ENCODE data around the gene FNDC10.
"Not testable (repeated sequence)": the region's sequence is repeated elsewhere in the genome, so short reads cannot be mapped to it uniquely, and the experiment has no call there.

FNDC10 gene

DNA sequence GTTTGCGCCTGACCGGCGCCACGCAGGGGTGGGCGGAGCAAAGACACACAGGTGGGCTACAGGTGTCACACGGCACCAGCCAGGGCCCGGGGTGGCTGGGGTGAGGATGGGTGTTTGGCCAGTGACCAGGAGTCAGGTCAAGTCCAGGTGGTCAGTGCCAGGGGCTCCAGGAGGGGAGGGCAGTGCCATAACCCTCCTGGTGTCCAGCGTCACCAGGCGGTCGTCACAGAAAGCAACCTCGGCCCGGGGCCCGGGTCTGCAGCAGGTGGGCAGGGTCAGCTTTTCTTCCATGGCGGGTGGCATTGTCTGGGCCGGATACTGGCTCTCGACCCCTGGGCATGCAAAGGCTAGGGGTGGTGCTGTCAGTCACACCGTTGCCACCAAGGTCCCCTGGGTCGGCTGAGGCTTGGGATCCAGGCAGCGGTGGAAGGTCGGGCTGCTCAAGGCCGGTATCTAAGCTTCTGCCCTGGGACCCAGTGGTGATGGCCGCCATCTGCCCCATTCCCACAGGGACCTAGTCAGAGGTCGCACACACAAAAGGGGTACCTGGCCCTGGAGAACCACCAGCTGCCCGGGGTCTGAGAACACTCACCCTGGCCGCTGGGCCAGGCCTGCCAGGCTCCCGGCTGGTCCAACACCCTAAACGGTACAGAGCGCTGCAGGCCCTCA lies 1.8 kb downstream of the FNDC10 start:
- no peak for DNase-seq

DNA sequence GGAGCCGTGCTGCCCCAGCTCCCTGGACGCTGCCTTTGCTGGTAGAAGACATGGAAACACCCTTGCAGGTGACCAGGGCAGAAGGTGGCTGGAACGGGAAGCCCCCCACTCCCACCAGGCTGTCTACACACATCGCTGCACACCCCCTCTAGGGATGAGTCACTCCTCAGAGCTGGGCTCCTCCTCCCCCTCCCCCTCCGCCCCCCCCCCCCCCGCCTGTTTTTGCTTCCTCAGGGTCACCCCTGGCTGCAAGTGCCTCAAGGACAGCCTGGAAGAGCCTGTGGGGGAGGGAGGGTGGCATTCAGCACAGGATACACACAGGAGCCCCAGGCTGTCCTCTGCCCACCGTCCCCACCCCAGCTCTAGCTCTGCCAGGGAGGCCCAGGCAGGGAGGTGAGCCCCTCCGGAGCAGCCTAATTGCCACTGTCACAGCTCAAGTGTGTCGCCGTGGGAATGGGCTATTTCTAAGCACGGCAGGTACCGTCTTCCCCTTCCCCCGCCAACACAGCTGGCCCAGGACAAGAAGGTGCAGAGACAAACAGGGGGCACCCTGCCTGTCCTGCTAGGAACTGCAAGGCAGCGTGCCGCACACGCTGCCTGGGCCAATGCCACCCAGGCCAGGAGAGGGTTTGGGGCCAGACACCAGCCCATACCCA lies 2.5 kb downstream of the FNDC10 start:
- DNase-seq, result no peak

DNA sequence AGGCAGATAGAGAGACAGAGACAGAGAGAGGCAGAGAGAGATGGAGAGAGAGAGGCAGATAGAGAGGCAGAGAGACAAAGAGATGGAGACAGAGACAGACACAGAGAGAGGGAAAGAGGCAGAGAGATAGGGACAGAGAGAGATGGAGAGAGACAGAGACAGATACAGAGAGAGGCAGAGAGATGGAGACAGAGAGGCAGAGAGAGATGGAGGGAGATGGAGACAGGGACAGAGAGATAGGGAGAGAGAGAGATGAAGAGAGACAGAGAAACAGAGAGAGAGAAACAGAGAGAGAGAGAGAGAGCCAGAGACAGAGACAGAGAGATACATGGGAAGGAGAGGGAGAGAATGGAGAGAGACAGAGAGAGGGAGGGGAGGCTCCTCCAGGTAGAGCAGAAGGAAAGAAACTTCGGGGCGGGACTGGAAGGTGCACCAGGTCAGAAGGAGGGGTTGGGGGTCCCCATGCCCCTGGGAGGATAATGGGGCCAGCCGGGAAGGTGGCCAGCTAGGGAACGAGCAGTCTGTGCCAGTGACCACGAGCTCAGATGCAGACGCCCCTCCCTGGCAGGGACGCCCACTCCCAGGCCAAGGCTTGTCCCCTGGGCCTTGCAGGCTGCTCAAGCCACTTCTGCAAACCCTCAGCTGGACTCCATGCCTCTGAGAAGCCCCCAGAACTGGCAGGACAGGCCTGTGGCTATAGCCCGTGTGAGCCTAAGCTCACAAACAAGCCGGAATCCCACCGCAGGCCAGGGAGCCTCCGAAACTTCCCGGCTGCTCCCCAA lies 3.3 kb downstream of the FNDC10 start:
- DNase-seq, result no peak

DNA sequence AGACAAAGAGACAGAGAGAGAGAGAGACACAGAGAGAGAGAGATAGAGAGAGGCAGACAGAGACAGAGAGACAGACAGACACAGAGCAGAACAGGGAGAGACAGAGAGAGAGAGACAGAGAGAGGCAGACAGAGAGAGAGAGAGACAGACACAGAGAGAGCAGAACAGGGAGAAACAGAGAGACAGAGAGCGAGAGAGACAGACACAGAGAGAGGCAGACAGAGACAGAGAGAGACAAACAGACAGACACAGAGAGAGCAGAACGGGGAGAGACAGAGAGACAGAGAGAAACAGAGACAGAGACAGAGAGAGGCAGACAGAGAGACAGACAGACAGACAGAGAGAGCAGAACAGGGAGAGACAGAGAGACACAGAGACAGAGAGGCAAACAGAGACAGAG lies 4.6 kb downstream of the FNDC10 start:
- not testable (repeated sequence) for DNase-seq

DNA sequence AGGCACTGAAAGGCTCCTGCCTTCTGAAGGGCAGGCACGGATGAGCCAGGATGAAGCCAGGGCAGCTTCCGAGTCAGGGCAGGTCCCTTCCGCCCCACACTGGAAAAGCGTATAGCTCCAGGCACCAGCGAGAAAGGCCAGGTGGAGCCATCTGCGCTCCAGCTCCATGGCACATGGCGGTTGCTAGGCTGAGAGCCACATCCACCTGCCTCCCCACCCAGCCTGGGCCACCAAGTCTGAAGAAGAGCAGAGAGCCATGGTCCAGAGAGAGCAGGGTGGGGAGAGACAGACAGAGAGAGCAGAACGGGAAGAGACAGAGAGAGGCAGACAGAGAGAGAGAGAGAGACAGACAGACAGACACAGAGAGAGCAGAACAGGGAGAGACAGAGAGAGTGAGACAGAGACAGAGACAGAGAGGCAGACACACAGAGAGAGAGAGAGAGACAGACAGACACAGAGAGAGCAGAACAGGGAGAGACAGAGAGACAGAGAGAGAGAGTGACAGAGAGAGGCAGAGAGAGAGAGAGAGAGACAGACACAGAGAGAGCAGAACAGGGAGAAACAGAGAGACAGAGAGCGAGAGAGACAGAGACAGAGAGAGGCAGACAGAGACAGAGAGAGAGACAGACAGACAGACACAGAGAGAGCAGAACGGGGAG lies 5.2 kb downstream of the FNDC10 start:
- no peak for DNase-seq

DNA sequence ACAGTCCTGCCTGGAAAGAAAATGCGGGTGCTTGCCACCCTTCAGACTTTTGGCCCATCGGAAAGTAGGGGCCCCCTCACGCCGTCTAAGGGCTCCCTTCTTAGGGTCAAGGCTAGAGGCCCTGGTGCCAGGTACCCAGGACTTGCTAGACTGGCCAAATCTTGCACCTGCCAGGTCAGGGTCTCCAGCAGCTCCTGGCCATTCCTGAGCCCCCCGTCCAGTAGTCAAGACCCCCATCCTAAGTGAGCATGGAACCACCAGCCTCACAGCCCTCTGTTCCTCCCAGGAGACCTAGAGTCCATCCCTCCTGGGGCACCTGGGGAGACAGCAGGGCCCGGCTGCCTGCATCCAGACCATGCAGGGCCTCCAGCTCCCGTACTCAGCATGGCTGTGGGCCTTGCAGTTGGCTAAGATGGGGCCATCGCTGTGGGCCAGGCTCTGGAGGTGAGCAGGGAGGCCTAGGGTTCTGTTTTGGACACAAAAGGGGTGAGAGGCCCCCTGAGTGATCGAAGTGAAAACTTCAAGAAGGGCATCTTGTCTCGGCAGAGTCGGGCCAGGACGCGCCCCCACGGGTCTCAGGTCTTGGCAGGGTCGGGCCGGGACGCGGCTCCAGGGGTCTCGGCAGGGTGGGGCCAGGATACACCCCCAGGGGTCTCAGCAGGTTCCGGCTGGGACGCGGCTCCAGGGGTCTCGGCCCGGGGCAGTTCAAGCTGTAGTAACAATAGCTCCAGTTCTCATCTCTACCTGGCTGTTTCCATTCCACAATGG lies 5.9 kb downstream of the FNDC10 start:
- no peak for DNase-seq

DNA sequence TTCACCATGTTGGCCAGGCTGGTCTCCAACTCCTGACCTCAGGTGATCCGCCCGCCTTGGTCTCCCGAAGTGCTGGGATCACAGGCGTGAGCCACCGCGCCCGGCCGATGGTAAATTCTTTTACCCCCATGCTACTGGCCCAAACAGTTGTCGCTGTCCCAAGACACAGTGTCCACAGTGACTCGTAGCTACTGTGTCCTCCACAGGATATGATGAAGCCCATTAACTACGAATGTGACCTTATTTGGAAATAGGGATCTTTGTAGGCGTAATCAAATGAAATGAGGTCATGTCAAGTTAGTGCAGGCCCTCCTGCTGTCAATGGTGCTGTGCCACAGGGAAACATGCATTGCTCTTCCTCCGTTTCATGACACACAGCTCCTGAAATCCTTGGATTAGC lies 8.5 kb downstream of the FNDC10 start:
- no peak for DNase-seq

DNA sequence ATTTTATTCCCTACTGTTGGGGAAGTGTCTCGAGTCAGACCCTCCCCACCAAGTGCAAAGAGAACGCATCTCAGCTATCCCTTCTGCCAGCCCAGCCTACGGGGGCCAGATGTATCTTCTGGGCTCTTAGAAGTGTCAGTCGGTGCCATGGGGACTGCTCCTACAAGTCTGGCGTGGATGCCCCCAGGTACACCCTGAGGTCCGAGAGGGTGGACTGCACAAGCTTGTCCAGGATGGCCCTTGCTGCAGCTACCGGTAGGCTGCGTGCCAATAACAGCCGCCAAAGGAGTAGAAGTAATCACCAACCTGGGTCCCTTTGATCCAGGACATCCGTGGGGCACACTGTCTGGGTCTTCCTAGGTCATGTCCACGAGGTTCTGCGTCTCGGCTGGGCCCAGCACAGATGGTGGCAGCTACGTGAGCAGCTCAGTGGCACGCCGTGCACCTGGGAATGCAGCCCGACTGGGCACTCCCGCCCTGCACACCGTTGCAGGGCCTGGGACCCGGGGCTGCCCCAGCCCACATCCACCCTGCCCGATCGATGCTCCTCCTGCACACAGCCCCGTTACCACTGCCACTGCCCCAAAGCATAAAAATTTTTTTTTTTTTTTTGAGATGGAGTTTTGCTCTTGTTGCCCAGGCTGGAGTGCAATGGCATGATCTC lies 16.5 kb downstream of the FNDC10 start:
- no peak for DNase-seq

DNA sequence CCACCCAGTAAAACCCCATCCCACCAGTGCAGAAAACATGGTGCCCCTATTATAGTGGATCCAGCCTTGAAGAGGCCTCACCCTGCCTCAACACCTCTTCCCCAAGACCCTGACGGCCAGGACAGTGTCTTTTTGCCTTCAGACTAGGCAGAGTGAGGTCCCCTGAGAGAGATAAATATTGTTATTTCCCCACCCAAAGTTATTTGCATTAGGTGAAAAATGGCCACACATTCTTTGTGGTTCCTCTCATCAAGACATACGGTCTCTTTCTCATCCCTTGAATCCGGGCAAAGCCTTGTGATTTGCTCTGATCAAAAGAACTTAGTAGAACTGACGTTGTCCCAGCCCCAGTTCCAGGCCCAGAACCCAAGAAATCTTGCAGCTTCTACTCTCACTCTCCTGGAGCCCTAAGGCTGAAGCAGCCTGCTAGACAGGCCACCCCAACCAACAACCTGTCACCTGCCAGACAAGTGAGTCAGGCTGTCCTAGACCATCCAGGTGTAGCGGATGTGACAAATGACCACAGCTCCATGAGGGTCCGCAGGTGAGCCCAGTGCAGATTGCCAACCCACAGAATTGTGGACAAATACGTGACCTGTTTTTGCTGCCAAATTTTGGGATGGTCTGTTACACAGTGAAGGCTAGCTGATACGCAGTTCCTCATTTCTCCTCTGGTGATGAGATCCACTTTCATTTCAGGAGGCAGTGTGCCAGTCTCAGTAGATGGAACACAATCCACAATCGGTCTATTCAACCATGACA lies 17.2 kb downstream of the FNDC10 start:
- DNase-seq, result no peak

DNA sequence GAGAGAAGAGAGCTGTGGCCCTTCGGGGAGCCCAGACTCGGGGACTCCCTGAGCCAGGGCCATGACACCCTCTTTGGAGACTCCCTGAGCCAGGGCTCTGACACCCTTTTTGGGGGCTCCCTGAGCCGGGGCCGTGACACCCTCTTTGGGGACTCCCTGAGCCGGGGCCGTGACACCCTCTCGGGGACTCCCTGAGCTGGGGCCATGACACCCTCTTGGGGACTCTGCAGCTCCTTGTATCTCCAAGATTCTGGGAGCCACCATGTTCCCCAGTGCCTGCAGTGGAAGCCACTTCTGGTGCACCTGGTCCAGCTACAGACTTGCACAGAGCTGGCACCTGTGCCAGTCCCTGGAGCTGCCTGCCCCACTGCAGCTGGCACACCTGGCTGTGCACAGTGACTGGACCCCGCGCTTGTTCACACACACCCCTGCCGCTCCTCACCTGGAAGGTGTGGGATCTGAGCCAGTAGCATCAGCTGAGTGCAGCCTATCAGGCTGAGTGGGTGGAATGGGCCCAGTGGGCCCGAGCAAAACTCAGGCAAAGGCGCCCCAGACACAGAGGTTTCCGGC lies 21.5 kb downstream of the FNDC10 start:
- DNase-seq, result no peak

DNA sequence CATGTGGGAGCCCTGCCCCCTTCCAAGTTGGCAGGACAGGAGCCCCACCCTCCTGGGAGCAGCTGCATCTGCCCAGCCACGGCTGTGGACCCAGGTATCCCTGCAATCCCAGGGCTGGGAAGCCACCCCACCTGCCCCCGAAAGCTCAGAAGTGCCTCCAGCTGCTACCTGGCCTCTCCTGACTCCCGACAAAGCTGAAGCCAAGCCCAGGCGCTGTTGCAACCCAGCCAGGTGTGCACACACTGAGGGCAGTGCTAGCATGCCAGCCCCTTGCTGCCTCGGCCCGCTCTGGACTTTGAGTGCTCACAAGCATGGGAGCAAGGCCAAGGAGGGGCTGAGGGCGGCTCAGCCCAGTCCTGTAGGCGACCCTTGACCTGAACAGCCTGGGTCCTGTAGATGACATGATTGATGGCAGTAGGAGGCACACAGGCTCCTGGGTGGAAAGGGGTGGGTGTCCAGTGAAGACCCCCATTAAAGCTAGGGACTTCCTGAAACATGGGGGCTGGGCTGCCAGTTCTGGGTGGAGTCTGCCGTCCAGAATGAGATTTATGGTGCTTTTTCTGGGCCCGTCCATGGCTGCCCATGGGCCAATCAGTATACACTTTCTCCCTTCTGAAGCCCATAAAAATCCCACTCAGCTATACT lies 22.4 kb downstream of the FNDC10 start:
- DNase-seq, result no peak

DNA sequence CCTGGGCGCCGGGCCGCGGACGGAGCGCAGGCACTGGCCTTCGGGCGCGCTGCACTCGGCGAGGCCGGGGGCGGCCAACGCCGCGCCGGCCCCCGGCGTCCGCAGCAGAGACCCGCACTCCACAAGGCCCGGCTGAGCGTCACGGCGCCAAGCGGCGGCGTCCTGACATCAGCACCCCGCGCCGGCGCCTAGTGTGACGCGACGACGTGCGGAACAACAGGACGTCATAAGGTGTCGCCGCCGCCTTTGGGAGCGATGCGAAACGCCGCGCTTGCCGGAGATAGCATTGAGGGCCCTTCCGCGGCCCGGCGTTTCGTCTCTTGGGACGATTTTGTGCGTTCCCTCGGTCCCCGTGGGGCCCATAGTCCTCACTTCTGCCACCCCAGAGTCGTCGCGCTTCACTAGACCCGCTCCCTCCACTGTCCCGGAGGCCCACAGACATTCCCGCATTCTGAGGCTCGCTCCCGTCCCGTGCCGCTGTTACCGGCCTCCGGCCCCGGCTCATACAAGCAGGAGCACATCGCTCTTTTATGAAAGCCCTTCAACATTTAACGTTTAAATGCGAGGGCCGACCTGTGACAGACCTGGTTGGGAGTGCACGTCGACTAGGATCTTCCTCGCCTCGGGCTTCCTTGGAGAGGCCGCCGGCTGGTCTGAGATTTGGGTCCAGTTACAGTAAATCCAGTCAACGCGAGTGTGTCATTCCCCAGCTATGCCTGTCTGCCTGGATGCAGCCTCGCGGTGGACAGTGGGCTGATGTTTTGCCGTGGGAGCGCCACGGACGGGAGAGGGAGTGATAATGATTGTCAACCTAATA lies 25.0 kb downstream of the FNDC10 start, which contains the start of gene SSU72:
Gene SSU72 (minus strand): TSS at position 143 of the 817 bp plus-strand sequence. CDS start 306 bp downstream, outside the sequence.
- peak; percentile 95 for DNase-seq

DNA sequence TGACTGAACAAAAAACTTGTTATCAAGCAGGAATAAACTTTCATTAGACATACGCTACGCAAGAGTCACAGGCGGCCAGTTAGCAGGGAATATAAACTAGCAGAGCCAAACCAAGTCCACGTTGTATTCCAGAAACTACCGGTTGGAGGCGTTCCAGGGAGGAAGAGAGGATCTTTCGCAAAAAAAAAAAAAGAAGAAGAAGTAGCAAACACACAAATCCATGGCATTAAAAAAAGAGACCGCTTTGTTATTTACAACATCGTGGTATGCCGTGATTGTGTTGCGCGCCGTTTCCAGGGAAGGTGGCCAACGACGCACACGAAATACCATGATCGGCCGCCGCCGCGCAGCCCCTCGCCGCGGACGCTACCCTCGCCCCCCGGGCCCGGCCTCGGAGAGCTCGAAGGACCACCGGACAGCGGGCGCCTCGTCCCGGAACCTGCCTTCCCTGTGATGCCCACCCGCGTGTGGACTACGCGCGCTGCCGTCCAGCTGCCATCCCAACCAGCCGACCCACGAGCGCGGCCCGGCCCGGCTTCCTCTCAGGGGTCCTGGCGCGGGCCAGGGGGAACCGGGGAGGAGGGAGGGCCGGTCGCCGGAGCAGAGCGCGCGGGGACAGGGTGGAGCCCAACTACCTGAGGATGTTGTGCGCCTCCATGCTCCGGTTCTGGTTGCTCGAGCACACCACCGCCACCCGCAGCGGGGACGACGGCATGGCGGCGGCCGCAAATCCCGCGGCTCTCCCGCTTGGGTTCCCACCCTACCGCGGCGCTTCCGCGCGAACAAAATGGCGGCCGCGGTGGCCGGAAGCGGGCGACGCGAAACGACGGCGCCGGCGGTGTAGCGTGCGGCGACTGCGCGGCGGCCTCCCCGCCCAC lies 25.9 kb downstream of the FNDC10 start:
- DNase-seq, result peak; percentile 75

DNA sequence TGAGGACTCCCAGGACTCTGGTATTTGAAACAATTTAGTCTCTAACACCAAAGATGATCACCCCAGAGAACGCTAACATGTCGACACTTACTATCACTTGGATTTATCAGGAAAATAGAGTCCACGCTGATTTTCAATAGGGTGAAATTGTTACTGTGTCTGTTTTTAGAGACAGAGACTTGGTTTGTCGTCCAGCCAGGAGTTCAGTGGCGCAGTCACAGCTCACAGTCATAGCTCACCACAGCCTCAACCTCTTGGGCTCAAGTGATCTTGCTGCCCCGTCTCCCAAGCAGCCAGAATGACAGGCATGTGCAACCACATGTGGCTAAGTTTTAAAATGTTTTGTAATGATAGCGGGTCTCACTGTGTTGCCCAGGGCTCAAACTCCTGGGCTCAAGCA lies 30.6 kb downstream of the FNDC10 start:
- DNase-seq, result no peak

DNA sequence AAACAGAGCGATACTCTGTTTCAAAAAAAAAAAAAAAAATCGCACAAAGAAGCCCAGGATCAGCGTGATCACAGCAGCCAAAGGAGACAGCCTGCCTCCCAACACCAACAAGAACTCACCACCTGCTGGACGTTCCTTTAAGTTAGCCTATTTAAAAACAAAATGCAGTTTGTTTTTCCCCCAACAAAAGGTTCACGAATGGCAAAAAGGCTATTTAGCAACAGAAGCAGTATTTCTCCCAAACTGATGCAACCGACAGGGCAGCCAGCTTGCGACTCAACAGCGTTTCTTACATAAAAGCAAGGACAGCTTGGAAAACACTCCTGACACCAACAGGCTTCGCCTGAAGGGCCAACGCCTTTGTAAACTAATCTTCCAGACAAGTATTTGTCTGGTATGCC lies 32.0 kb downstream of the FNDC10 start:
- DNase-seq, result no peak

DNA sequence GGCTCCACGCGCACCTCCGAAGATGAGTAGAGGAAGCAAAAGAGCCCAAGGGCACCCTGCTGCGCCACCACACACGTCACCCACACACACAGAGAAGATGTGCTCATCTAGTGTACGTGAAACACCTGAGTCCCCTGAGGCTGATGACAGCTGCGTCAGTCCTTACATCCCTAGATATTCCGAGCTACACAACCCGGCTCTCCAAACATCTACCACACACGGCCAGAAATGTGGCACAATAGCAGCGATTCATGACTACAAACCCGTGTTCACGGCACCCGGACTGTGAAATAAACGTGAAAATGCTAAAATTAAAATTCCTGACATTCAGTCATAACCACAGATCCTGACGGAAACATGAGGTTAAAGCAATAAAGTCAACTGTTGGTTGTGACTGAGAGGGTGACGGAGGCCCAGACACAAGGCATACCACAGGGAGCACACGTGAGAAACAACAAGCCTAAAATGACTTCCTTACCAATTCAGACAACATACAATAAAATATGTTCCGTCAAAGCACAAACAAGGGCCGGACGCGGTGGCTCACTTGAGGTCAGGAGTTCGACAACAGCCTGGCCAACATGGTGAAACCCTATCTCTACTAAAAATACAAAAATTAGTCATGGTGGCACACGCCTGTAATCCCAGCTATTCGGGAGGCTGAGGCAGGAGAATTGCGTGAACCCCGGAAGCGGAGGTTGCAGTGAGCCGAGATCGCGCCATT lies 32.6 kb downstream of the FNDC10 start:
- DNase-seq, result no peak

DNA sequence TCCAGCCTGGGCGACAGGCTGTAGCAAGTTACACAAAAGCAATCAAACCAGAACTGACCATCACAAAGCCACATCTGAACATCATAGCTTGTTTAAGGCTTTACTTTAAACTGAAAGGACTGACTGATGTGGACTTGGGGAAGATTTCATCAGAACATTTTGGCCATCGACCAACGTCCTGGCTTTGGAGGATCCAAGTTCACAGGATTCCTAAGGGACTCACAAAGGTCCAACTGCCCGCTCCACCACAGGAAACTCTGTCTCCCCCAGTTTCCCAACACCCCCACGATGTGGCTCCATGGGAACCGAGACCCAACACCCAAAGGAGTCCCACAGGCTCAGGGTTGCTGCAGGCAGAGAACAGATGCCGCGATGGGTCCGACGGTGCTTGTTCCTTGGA lies 34.6 kb downstream of the FNDC10 start:
- DNase-seq, result no peak

DNA sequence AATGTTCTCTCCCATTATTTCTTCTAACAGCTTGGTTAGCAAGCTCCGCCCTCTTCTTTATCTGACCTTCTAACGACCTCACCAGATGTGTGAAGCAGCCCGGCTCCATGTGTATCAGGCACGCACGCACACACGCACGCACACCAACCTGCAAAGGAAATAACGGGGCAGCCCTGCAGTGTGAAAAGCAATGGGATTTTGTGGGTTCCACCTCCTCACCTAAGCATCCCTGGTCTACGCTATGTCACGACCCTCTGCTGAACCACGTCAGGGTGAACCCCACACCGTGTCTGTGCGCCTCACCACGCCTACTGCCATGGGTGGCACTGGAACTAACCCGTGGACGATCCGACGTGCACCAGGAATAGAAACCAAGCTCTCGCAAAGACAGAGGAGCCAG lies 35.7 kb downstream of the FNDC10 start:
- DNase-seq, result no peak

Data from activated CD4-positive, alpha-beta T cell treated with anti-CD3 and anti-CD28 coated beads, Interleukin-2, Interleukin-6, amounts not matched to agents 100 ng/mL and 50 ng/mL, durations not matched to agents 16 hours and 8 hours (primary cell).